GM12878 (cell line): Measurements from ENCODE around the gene SBK2. TPM values are rescaled to one million over a fixed set of nuclear protein-coding genes. Genes with fewer than 3 reads are reported as not detected.

Experiments used
- ATAC-seq: fragments of 200-7000 bp; cut with Tn5 transposase; 3 replicates; pipeline ENCODE4 v1.9.1; 2020; ENCODE audit warnings: mild to moderate bottlenecking, moderate library complexity
- BruUV-seq: library from RNA; stranded (reverse); fragments of 400-500 nt; replicated peaks from 2 replicates; lab custom pipeline; 2021; lab: Mats Ljungman, UMichigan
- CTCF ChIA-PET: fragments of 300-600 bp; sonication (Branson Sonifier 250); formaldehyde crosslinking; extraction: SDS; loops from one replicate; lab custom pipeline; 2021; ENCODE audit warnings: inconsistent platforms; lab: Yijun Ruan, JAX
- POLR2A ChIA-PET: fragments of 350-600 bp; formaldehyde crosslinking; extraction: SDS; loops from one replicate; lab custom pipeline; 2021; ENCODE audit warnings: inconsistent platforms; lab: Charles Lee
- RAD21 ChIA-PET: fragments of 300-600 bp; sonication (Branson Sonifier 250); formaldehyde crosslinking; loops from one replicate; lab custom pipeline; 2023; ENCODE audit warnings: antibody characterized with exemption; ENCODE audit not compliant: unreplicated experiment; lab: Charles Lee
- SMC1A ChIA-PET: fragments of 300-600 bp; sonication (Branson Sonifier 250); formaldehyde crosslinking; loops from one replicate; lab custom pipeline; 2023; ENCODE audit not compliant: unreplicated experiment, uncharacterized antibody; lab: Charles Lee
- DNase-seq: peaks from one replicate; pipeline ENCODE4 v3.0.0-alpha.2; 2011; ENCODE audit warnings: low read depth, low spot score
- FAIRE-seq: peaks from 3 replicates; lab custom pipeline; 2011; peaks lifted over from hg19 to GRCh38; lab: Jason Lieb, UNC
- H2AFZ ChIP-seq: 2 replicates; pipeline ENCODE4 v1.6.0; 2011; ENCODE audit warnings: low read depth, low read length, control low read depth; ENCODE audit not compliant: control insufficient read depth
- H3K27ac ChIP-seq: 2 replicates; pipeline ENCODE4 v1.5.1; 2011; ENCODE audit warnings: control low read depth; ENCODE audit not compliant: control insufficient read depth, insufficient read depth
- H3K27me3 ChIP-seq, 2 experiments: replicated peaks in 1 of 2; 2 replicates each; pipeline versions ENCODE4 v1.6.0 to v1.6.1; 2011; ENCODE audit warnings: low read length in 1 of 2; ENCODE audit not compliant: control insufficient read depth in 2 of 2, insufficient read depth in 2 of 2
- H3K36me3 ChIP-seq, 2 experiments: 2 replicates each; pipeline ENCODE4 v1.5.1; 2011; ENCODE audit warnings: low read length in 1 of 2; ENCODE audit not compliant: control insufficient read depth in 2 of 2, insufficient read depth in 2 of 2
- H3K4me1 ChIP-seq: 2 replicates; pipeline ENCODE4 v1.6.1; 2011; ENCODE audit warnings: mild to moderate bottlenecking, low read length, moderate library complexity, mixed read lengths; ENCODE audit not compliant: control insufficient read depth, insufficient read depth
- H3K4me2 ChIP-seq: 2 replicates; pipeline ENCODE4 v1.6.0; 2011; ENCODE audit warnings: control low read depth; ENCODE audit not compliant: control insufficient read depth, insufficient read depth
- H3K4me3 ChIP-seq: fragments of 200-600 bp; sonication (generic); 2 replicates; pipeline ENCODE4 v1.5.1; 2016
- H3K79me2 ChIP-seq: 2 replicates; pipeline ENCODE4 v1.6.0; 2011; ENCODE audit warnings: low read length; ENCODE audit not compliant: control insufficient read depth, insufficient read depth
- H3K9ac ChIP-seq: 2 replicates; pipeline ENCODE4 v1.8.0; 2011; ENCODE audit warnings: low read length, control low read depth, mixed read lengths; ENCODE audit not compliant: control insufficient read depth, insufficient read depth
- H3K9me3 ChIP-seq: replicated peaks from 3 replicates; pipeline ENCODE4 v1.5.1; 2011; ENCODE audit warnings: mild to moderate bottlenecking, low read length; ENCODE audit not compliant: control insufficient read depth, insufficient read depth
- H4K20me1 ChIP-seq: 2 replicates; pipeline ENCODE4 v1.6.0; 2011; ENCODE audit not compliant: control insufficient read depth, insufficient read depth
- NFYB ChIP-seq: IDR thresholded peaks from 2 replicates; pipeline ENCODE4 v1.6.1; 2011; ENCODE audit warnings: low read depth, mild to moderate bottlenecking, low read length, improper control_type of control experiment, moderate library complexity; ENCODE audit not compliant: insufficient read depth
- POLR2AphosphoS5 ChIP-seq: IDR thresholded peaks from 2 replicates; pipeline ENCODE4 v1.6.1; 2011; ENCODE audit warnings: mild to moderate bottlenecking, low read length, inconsistent platforms
- SREBF1 ChIP-seq: IDR thresholded peaks from 2 replicates; pipeline ENCODE4 v1.6.1; 2012; ENCODE audit warnings: mild to moderate bottlenecking, low read length
- STAT1 ChIP-seq: fragments of 450-650 bp; conservative IDR thresholded peaks from 2 replicates; pipeline ENCODE4 v1.6.1; 2014; ENCODE audit warnings: antibody characterized with exemption, mild to moderate bottlenecking
- YBX1 ChIP-seq: fragments of 450-650 bp; IDR thresholded peaks from 2 replicates; pipeline ENCODE4 v1.6.1; 2016; ENCODE audit warnings: antibody characterized with exemption
- ZNF274 ChIP-seq: IDR thresholded peaks from one replicate; pipeline ENCODE4 v1.8.0; 2011; ENCODE audit not compliant: insufficient read length, insufficient read depth
- ZZZ3 ChIP-seq: IDR thresholded peaks from 2 replicates; pipeline ENCODE4 v1.6.1; 2011; ENCODE audit warnings: low read depth; ENCODE audit not compliant: control insufficient read depth, insufficient read length
- WGBS: methylation state at CpG from one replicate; pipeline ENCODE4 v1.1.6; 2016; ENCODE audit warnings: low lambda C conversion rate; ENCODE audit not compliant: insufficient replicate concordance, insufficient coverage; ENCODE audit errors: missing lambda C conversion rate; 5-methylcytosine and 5-hydroxymethylcytosine counted together
- in situ Hi-C: fragments of 300-500 bp; cut with MboI; formaldehyde crosslinking; loops from 9 replicates; pipeline ENCODE4 v1.14.3; 2018; ENCODE audit warnings: mixed read lengths
- intact Hi-C: fragments of 100-400 bp; cut with micrococcal nuclease; formaldehyde crosslinking; loops from one replicate; pipeline ENCODE4 v1.14.2; 2022; ENCODE audit not compliant: unreplicated experiment
- polyA plus RNA-seq, 11 experiments: library from polyadenylated mRNA; depleted of rRNA in 4 of 11; unstranded in 6 of 11; stranded (reverse) in 5 of 11; fragments of >200 nt; fragmentation: Nextera tagmentation in 4 of 11; fragmentation: Illumina TruSeq in 1 of 11; extraction: Ambion mirVana in 4 of 11; extraction: Trizol in 1 of 11; gene quantifications; 1 replicate in 1 of 11; 2 replicates in 10 of 11; pipeline versions ENCODE4 v1.2.1 to v1.2.3, GENCODE V29; 2011 to 2016; ENCODE audit warnings: inconsistent platforms in 2 of 11, missing spikeins in 2 of 11, low read depth in 1 of 11
- total RNA-seq, 4 experiments: library from RNA; depleted of rRNA in 3 of 4; stranded (reverse); fragments of >200 nt in 3 of 4; fragmentation: Illumina TruSeq in 1 of 4; extraction: Trizol in 1 of 4; gene quantifications; 2 replicates each; pipeline versions ENCODE4 v1.2.1 to v1.2.3, GENCODE V29; 2013 to 2021
- TF ChIP-seq, protein P1 (sequence below): fragments of 450-650 bp; IDR thresholded peaks from 2 replicates; pipeline ENCODE4 v1.6.1; 2018; ENCODE audit warnings: borderline replicate concordance, mild to moderate bottlenecking; ENCODE audit not compliant: partially characterized antibody
- TF ChIP-seq, protein P2 (sequence below): IDR thresholded peaks from 2 replicates; pipeline ENCODE4 v1.6.1; 2011; ENCODE audit warnings: mild to moderate bottlenecking, low read depth, low read length, moderate library complexity; ENCODE audit not compliant: insufficient replicate concordance

Gene SBK2
- total and polyA plus RNA-seq, 10 of the 15 experiments (the other 5 are each of a cell fraction or from before 2014, with no cell fraction given), result not detected

DNA sequence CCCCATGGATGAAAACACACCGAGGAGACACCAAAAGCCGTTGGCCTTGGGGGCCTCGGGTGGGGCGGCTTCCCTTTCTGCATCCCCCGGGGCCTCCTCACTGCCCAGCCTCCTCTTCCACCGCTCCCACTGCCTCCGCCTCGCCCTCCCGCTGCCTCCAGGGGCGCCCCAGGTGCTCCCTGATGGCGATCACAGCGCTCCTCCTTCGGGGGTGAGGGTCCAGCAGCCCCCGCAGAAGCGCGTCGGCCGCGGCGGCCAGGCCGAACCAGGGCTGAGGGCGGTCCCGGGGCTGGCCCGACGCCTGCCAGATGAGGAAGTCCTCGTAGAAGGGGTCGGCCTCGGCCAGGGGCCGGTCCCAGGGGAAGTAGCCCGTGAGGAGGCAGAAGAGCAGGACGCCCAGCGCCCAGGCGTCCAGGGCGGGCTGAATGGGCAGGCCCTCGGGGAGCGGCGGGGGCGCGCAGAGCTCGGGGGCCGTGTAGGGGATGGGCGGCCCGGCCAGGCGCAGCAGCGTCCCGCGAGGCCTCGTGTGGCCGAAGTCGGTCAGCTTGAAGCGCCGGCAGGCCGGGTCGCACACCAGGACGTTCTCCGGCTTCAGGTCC lies 7.2 kb downstream of the SBK2 start:
- no peak for DNase-seq
- H3K27ac ChIP-seq, result no peak overlapping the region
- no peaks in the 10 kb centered on the region for H4K20me1 ChIP-seq
- ChIA-PET SMC1A (no interaction called here), POLR2A (no interaction called here), CTCF (no interaction called here), RAD21 (no interaction called here)
- intact Hi-C loops, result no loop called here
- no peak overlapping the region for H3K9ac ChIP-seq
- 65% methylated on average over 27 of the region's 56 CpGs for WGBS
- FAIRE-seq, result no peak
- H3K4me1 ChIP-seq, result no peaks in the 10 kb centered on the region
- no peaks in the 10 kb centered on the region for H3K36me3 ChIP-seq
- H3K27me3 ChIP-seq, result no peaks in the 10 kb centered on the region
- no peak overlapping the region for H2AFZ ChIP-seq
- no peak for ATAC-seq
- H3K9me3 ChIP-seq, result no peaks in the 10 kb centered on the region; the same call in 2 of the 3 replicates
- no peak overlapping the region for H3K4me2 ChIP-seq
- BruUV-seq, result no TSS peak
- H3K4me3 ChIP-seq, result no peak overlapping the region
- TF ChIP-seq, protein P1, sequence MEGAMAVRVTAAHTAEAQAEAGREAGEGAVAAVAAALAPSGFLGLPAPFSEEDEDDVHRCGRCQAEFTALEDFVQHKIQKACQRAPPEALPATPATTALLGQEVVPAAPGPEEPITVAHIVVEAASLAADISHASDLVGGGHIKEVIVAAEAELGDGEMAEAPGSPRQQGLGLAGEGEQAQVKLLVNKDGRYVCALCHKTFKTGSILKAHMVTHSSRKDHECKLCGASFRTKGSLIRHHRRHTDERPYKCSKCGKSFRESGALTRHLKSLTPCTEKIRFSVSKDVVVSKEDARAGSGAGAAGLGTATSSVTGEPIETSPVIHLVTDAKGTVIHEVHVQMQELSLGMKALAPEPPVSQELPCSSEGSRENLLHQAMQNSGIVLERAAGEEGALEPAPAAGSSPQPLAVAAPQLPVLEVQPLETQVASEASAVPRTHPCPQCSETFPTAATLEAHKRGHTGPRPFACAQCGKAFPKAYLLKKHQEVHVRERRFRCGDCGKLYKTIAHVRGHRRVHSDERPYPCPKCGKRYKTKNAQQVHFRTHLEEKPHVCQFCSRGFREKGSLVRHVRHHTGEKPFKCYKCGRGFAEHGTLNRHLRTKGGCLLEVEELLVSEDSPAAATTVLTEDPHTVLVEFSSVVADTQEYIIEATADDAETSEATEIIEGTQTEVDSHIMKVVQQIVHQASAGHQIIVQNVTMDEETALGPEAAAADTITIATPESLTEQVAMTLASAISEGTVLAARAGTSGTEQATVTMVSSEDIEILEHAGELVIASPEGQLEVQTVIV, result no peak
- no peaks in the 10 kb centered on the region for H3K79me2 ChIP-seq
- in situ Hi-C loops, result no loop called here

DNA sequence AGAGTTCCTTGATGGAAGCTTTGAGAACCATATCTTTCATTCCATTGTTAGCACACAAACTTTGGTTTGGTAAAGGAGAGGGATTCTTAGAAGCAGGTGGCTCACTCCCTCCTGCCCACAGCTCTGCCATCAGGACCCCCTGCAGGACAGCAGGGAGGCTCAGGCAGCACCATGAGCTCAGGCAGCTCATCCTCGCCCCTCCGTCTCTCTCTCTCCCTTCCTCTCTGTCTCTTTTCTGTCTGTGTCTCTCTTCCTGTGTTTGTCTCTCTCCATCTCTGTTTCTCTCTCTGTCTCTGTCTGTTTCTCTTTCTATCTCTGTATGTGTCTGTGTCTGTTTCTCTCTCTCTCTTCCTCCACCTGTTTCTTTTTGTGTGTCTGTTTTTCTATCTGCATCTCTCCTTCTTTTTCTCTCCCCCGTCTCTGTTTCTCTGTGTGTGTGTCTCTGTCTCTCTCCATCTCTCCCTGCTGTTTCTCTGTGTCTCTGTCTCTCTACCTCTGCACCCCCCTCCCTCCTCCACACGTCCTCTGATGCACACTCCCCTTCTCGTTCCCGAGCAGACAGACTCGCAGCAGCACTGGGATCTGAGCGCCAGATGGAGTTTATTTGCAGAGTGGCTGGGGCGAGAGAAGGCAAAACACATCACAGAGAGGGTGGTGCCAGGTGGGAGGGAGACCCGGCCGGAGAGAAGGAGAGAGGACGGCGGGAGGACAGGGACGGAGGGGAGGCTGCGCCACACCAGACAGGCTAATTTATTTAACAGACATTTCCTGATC lies 8.7 kb downstream of the SBK2 start:
- Histone ChIP-seq H3K4me3 (no peak overlapping the region), H3K27ac (no peak overlapping the region), H2AFZ (no peak overlapping the region), H4K20me1 (no peaks in the 10 kb centered on the region), H3K9ac (no peak overlapping the region), H3K9me3 (no peaks in the 10 kb centered on the region; the same call in 2 of the 3 replicates), H3K4me1 (no peaks in the 10 kb centered on the region), H3K4me2 (no peak overlapping the region), H3K79me2 (no peaks in the 10 kb centered on the region), H3K36me3 (no peaks in the 10 kb centered on the region), H3K27me3 (no peaks in the 10 kb centered on the region)
- DNase-seq, result no peak
- ChIA-PET RAD21 (no interaction called here), CTCF (no interaction called here), POLR2A (no interaction called here), SMC1A (no interaction called here)
- intact Hi-C loops, result no loop called here
- no peak for ATAC-seq
- in situ Hi-C loops, result no loop called here
- FAIRE-seq, result no peak
- TF ChIP-seq ZNF274 (no peak), SREBF1 (no peak), ZZZ3 (no peak), POLR2AphosphoS5 (no peak), NFYB (no peak), STAT1 (no peak), YBX1 (no peak)
- TF ChIP-seq, protein P2, sequence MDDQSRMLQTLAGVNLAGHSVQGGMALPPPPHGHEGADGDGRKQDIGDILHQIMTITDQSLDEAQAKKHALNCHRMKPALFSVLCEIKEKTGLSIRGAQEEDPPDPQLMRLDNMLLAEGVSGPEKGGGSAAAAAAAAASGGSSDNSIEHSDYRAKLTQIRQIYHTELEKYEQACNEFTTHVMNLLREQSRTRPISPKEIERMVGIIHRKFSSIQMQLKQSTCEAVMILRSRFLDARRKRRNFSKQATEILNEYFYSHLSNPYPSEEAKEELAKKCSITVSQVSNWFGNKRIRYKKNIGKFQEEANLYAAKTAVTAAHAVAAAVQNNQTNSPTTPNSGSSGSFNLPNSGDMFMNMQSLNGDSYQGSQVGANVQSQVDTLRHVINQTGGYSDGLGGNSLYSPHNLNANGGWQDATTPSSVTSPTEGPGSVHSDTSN, result no peak
- 54% methylated on average over 15 of the region's 15 CpGs for WGBS
- no TSS peak for BruUV-seq
